ENCODE results near the gene ZMYND8.
"Not testable (repeated sequence)": the region's sequence is repeated elsewhere in the genome, so short reads cannot be mapped to it uniquely, and the experiment has no call there.

ZMYND8 gene

DNA sequence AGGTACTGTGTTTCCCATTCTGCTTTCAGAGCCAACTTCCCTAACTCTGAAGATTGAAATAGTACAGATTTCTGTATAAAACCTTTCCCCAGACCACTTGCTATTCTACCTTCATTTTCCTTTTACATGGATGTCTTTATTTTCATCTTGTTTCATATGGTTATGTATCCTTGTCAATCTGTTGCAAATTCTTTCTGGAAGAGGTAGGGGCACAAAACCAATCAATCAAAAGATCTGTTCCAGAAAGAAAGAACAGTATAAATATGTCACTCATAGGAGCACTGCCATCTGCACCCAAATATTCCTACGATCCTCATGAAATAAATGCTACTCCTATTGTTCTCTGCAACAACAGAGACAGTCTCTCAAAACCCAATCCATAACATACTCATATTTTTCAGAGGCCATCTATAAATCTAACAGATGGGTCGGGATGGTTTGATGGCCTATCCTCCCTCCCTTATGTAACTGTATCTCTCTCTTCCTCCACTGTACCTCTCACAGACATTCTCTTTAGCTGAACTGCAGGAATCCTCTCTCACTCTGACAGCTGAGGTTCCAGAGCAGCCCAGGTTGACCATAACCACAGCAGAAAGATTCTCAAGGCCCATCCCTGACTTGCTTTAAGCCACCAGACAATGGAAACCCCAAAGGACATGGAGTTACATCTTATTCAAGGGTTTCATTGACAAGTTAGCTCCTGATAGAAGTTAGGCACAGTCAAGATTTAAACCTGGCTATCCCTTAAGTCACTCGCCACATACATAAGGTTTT is 112.8 kb downstream of the ZMYND8 start:
- no peak for DNase-seq

DNA sequence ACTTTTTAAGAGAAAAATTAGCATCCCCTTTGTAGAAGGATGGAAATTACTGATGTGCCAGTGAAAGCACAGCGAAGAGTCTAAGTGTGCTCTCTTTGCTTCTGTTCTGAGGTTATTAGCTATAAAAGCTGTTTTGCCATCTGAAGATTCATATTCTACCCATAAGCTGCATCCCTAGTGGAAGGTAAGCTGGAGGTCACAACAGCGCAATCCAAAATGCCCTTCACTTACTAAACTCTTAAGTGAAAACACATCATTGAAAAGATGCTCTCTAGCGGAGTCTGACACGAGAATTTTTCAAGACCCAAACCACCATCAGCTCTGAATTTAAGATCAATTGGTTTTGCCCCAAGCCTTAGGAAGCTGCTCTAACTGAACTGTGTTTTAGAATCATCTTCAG is 113.5 kb downstream of the ZMYND8 start:
- DNase-seq, result no peak

DNA sequence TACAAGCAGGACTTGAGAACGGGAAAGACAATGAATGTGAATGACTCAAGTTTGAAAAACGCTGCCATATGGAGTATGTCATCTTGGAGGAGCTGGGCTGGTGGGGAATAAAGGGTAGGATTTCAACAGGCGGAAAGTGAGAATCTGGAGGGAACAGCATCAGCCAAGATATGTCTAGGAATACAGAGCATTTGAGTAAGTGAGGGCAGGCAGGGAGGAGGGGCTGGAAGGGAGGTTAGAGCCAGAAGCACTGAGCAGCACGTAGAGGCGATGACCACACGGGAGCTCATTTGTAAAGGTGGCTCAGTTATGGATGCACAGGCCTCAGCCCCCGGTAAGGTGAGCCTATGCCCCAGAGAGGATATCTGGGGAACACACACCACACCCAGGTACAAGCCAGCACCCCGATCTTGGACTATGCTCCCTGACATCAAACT is 115.1 kb downstream of the ZMYND8 start:
- no peak for DNase-seq

DNA sequence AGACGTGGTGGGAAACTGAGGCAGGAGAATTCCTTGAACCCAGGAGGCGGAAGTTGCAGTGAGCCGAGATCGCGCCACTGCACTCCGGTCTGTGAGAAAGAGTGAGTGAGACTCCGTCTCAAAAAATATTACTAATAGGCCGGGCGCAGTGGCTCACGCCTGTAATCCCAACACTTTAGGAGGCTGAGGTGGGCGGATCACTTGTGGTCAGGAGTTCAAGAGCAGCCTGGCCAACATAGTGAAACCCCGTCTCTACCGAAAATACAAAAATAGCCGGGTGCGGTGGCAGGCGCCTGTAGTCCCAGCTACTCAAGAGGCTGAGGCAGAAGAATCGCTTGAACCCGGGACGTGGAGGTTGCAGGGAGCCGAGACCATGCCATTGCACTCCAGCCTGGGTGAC is 116.4 kb downstream of the ZMYND8 start:
- not testable (repeated sequence) for DNase-seq

GRCh38 chr20:47239719-47240067 is 116.8 kb downstream of the ZMYND8 start:
- no peak for DNase-seq

- DNase-seq, result no peak
These were observed 117.5 kb downstream of the ZMYND8 start for GRCh38 chr20:47238780-47239718.

DNA sequence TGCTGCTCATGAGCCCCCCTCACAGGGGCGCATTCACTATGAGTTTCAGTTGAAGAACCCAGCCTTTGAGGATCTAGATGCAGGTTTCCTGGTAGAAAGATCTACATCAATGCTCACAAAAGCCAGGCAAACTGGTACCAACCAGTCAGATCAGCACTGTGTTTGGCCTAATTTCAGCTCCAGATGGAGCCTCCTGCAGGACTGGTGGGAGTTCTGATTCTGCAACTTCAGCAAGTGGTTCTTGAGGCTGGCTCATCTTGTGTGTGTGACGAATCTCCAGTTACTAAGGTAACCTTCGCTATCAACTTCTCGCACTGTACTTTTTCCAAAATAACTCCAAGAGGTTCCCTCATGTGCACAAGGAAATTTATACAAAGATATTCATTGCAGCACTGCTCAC is 118.8 kb downstream of the ZMYND8 start:
- DNase-seq, result no peak

GRCh38 chr20:47236639-47236900 is 119.9 kb downstream of the ZMYND8 start:
- DNase-seq, result no peak

DNA sequence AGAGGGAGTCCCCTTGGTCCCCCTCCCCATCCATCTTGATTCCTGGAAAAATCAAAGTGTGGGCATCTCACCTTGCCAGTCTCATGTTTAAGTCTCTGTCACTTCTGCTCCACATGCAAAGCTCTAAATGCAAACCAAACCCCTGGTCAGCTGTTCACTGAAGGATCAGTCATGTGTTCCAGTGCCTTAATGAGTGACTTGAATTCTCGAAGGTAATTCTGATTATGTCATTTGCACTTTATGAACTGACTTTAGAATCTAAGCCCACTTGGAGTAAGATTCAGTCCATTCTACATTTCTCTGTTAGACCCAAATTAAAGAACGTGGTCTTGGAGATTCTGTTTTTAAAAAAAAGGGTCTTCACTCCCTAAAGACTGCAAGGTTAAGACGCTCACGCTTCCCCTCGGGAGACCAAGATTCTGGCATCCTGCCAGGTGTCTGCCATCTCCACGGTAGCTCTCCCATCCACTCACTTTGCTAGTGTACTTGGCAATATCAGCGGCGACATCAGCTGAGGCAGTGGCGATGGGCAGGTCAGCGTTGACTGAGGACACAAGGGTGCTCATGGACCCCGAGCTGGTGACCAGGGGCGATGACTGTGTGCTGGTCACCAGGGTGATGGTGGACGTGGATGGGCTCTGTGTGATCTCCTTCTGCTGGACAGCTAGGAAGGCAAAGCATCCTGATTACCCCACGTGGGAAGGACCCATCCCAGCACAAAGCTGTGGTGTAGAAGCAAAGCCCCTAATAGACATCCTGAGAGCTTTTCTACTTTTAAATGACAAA is 120.5 kb downstream of the ZMYND8 start:
- DNase-seq, result no peak

DNA sequence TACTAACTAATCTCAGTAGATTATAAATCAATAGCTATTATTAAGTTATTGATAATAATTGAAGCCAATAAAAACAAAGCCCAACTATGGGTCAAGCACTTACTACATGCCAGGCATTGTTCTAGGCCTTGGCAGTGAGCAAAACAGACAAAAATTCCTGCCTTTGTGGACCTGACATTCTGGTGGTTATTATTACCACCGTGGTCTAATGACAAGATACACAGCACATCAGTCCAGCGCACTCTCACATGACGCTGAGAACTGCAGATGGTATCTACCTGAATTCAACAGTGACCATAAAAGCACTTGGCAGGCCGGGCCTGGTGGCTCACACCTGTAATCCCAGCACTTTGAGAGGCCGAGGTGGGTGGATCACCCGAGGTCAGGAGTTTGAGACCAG is 121.4 kb downstream of the ZMYND8 start:
- DNase-seq, result no peak

DNA sequence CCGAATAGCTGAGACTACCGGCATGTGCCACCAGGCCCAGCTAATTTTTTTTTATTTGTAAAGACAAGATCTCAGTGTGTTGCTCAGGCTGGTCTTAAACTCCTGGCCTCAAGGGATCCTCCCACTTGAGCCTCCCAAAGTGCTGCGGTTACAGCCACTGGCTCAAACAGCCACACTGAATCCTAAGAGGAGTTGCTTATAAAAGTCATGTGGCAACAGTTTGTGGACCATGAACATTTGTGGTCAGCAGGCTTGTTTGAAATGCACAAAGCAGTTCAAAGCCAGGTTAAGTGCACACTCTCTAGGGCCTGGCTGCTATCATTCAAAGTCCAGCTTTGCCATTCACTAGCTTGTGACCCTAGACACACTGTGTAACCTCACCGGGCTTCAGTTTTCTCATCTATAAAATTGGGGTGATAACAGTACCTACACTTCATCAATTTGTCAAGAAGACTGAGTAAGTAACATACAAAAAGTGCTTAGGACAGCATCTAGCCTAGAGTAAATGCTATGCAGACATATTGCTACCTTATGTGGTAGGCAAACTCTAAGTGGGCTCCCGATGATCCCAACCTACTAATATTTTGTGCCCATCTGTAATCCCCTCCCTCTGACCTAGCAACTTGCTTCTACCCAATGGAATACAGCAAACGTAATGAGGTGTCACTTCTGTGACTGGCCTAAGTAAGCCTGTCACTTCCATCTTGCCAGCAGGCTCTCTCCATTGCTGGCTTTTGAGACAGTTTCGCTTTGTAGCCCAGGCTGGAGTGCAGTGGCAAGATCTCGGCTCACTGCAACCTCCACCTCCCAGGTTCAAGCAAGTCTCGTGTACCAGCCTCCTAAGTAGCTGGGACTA is 122.9 kb downstream of the ZMYND8 start:
- no peak for DNase-seq

GRCh38 chr20:47232518-47232917 is 124.0 kb downstream of the ZMYND8 start:
- no peak for DNase-seq

GRCh38 chr20:47231382-47232039 is 125.0 kb downstream of the ZMYND8 start:
- DNase-seq, result no peak

GRCh38 chr20:47230811-47231256 is 125.7 kb downstream of the ZMYND8 start:
- no peak for DNase-seq

DNA sequence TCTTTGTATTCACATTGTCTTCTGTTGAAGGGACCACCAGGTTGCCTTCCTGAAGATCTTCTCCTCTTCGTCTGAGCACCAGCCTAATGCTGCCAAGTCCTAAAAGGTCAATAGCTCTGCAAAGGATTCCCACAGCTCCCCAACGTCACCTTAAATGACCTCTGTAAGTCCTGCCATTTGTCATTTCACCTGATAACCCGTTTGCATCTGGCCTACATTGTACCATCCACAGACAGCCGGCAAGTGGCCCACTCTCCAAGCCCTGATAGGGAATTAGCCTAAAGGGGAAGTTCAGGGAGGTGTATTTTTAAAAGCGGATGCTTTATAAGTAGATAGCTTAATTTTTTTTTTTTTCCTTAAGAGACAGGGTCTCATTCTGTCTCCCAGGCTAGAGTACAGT is 127.8 kb downstream of the ZMYND8 start:
- no peak for DNase-seq

DNA sequence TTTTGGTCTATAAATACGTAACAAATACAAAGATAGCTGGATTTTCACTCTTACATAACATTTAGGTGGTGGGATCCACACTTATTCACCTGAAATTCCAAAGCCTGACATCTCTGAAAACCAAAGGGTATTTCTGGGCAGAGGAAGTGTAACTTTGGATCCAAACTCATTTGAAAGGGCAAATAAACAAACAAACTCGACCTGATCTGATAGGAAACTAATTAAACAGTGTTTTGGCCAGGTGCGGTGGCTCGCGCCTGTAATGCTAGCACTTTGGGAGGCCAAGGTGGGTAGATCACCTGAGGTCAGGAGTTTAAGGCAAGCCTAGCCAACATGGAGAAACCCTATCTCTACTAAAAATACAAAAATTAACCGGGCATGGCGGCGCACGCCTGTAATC is 128.9 kb downstream of the ZMYND8 start:
- no peak for DNase-seq

DNA sequence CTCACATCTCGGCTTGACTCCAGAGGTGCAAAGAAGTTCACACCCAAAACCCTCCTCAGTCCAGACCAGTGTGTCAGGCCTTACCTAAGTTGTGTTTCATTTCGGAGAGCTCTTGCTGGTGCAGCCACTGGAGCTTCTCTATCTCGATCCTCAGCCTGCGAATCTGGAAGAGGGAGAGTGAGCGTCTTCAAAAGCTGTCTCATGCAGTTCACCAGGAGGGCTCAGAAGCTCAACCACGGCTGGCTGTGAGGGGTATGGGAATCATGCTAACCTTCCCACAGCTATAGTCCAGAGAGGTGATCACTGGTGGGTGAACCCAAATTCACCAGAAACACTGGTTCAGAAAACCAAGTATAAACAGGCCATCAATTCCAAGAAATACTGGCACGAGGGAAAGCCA is 129.4 kb downstream of the ZMYND8 start:
- DNase-seq, result no peak

GRCh38 chr20:47225458-47225857 is 131.0 kb downstream of the ZMYND8 start:
- no peak for DNase-seq

DNA sequence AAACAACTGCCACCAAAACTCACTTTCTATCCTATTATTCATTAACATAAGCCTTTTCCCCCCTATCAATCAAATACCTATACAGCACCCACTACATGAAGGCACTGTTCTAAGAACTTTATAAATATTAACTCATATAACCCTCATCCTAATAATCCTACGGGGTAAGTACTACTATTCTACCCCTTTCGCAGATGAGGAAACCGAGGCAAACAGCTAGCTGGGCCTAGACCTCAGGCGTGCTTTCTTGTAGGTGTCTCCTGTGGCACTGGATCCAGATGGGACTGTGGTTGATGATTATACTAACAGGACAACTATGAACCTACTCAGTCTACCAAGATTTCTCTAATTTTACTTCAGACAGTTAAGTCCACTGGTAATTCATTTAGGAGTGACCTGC is 131.6 kb downstream of the ZMYND8 start:
- DNase-seq, result no peak

DNA sequence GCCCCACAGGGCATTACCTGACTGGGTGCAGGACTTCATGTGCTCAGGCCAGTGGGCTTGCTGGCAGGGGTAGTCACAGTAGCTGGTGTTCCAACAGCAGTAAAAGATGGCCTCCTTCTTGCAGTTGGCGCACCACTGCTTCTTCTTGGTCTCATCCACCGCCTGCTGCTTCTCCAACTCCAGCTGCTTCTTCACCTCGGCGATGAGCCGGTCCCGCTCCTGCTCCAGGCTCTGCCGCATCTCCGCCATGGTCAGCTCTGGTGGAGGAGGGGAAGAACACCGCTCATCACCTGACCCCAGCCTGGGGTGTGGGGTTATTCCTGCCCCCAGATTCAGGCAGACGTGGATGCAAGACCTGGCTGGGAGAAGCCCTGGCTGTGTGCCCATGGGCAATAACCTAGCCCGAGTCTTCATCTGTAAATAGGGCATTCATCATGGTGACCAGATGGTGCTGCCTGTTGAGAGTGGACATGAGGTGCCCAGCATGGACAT is 132.2 kb downstream of the ZMYND8 start:
- no peak for DNase-seq

DNA sequence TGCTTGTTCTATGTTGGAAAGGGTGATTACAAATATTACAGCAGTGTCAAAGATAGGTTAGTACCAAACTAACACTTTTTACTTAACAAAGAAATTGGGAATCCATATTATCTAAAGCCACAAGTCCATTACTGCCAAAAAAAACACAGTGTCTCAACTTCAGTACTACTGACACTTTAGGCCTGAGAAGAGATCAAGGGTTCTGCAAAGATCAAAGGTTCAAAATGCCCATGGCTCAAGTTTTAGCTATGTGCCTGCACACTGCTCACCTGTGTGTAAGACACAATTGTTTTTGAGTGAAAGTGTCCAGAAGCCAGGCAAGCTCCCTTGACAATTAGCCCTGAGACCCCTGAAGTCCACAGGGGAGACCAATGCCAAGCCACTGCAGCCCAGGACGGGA is 132.6 kb downstream of the ZMYND8 start:
- no peak for DNase-seq

Measured in NCI-H1694 (cell line).